ENCODE data around the gene TUBB2B.
"Not testable (repeated sequence)": the region's sequence is repeated elsewhere in the genome, so short reads cannot be mapped to it uniquely, and the experiment has no call there.

The TUBB2B gene

GRCh38 chr6:3189192-3189591 is 38.3 kb downstream of the TUBB2B start:
- DNase-seq (ENCODE audit: low read depth, low spot score) = not testable (repeated sequence)

GRCh38 chr6:3188262-3188661 is 39.2 kb downstream of the TUBB2B start:
- no peak for DNase-seq (ENCODE audit: low read depth, low spot score)

GRCh38 chr6:3186974-3187382 is 40.5 kb downstream of the TUBB2B start:
- no peak for DNase-seq (ENCODE audit: low read depth, low spot score)

GRCh38 chr6:3183066-3183465 is 44.4 kb downstream of the TUBB2B start:
- DNase-seq (ENCODE audit: low read depth, low spot score) = no peak

GRCh38 chr6:3181105-3181504 is 46.3 kb downstream of the TUBB2B start:
- DNase-seq (ENCODE audit: low read depth, low spot score) = no peak

GRCh38 chr6:3179945-3180344 is 47.5 kb downstream of the TUBB2B start:
- DNase-seq (ENCODE audit: low read depth, low spot score) = not testable (repeated sequence)

- DNase-seq (ENCODE audit: low read depth, low spot score) = not testable (repeated sequence)
Measured at GRCh38 chr6:3178666-3179065, 48.8 kb downstream of the TUBB2B start.

- DNase-seq (ENCODE audit: low read depth, low spot score) = no peak
Measured at GRCh38 chr6:3176562-3177355, 50.7 kb downstream of the TUBB2B start.

- no peak for DNase-seq (ENCODE audit: low read depth, low spot score)
Measured at GRCh38 chr6:3175715-3176402, 51.6 kb downstream of the TUBB2B start.
